AG04450 (cell line): Measurements from ENCODE around the gene LRRC4B. TPM values are rescaled to one million over a fixed set of nuclear protein-coding genes. Genes with fewer than 3 reads are reported as not detected.
"Not testable (repeated sequence)": the region's sequence is repeated elsewhere in the genome, so short reads cannot be mapped to it uniquely, and the experiment has no call there.

Source experiments
- CTCF ChIA-PET: fragments of 300-600, 350-600 bp; formaldehyde crosslinking; extraction: SDS; loops from one replicate; lab custom pipeline; 2022; ENCODE audit warnings: antibody characterized with exemption, inconsistent platforms; lab: Charles Lee
- POLR2A ChIA-PET: fragments of 350-600 bp; formaldehyde crosslinking; extraction: SDS; loops from one replicate; lab custom pipeline; 2021; ENCODE audit warnings: antibody characterized with exemption, inconsistent platforms; lab: Yijun Ruan, JAX
- DNase-seq: peaks from one replicate; pipeline ENCODE4 v3.0.0-alpha.2; 2011; ENCODE audit warnings: low read depth, low spot score
- H3K27ac ChIP-seq: one replicate; pipeline ENCODE4 v1.5.1; 2012; ENCODE audit warnings: low read depth, low read length, control low read depth
- H3K27me3 ChIP-seq: one replicate; pipeline ENCODE4 v1.6.0; 2012; ENCODE audit warnings: low read length; ENCODE audit not compliant: control insufficient read depth, insufficient read depth
- H3K4me3 ChIP-seq: 2 replicates; pipeline ENCODE4 v1.5.1; 2011; ENCODE audit warnings: mild to moderate bottlenecking, low read depth, low read length, control low read depth
- H3K9me3 ChIP-seq: 2 replicates; pipeline ENCODE4 v1.5.1; 2012; ENCODE audit warnings: low read length; ENCODE audit not compliant: control insufficient read depth, insufficient read depth
- polyA plus RNA-seq: library from polyadenylated mRNA; depleted of rRNA; stranded (reverse); fragments of >200 nt; gene quantifications from 2 replicates; pipeline ENCODE4 v1.2.3, GENCODE V29; 2011
- TF ChIP-seq, protein P1 (sequence below): IDR thresholded peaks from 2 replicates; pipeline ENCODE4 v1.5.1; 2011; ENCODE audit warnings: low read depth, low read length, control low read depth, inconsistent platforms

LRRC4B gene
- polyA plus RNA-seq, 1 experiment: not detected

GRCh38 chr19:50531171-50531612 is 37.0 kb downstream of the LRRC4B start:
- POLR2A ChIA-PET: no interaction called here
- no peak overlapping the region for H3K4me3 ChIP-seq
- TF ChIP-seq, protein P1, sequence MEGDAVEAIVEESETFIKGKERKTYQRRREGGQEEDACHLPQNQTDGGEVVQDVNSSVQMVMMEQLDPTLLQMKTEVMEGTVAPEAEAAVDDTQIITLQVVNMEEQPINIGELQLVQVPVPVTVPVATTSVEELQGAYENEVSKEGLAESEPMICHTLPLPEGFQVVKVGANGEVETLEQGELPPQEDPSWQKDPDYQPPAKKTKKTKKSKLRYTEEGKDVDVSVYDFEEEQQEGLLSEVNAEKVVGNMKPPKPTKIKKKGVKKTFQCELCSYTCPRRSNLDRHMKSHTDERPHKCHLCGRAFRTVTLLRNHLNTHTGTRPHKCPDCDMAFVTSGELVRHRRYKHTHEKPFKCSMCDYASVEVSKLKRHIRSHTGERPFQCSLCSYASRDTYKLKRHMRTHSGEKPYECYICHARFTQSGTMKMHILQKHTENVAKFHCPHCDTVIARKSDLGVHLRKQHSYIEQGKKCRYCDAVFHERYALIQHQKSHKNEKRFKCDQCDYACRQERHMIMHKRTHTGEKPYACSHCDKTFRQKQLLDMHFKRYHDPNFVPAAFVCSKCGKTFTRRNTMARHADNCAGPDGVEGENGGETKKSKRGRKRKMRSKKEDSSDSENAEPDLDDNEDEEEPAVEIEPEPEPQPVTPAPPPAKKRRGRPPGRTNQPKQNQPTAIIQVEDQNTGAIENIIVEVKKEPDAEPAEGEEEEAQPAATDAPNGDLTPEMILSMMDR: no peak

DNA sequence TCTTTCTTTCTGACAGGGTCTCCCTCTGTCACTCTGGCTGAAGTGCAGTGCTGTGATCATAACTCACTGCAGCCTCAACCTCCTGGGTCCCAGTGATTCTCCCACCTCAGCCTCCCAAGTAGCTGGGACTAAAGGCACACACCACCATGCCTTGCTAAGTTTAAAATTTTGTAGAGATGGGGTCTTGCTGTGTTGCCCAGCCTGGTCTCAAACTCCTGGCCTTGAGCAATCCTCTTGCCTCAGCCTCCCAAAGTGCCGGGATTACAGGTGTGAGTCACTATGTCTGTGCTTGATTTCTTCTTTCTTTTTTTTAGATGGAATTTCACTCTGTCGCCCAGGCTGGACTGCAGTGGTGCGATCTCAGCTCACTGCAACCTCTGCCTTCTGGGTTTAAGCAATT is 40.2 kb downstream of the LRRC4B start:
- CTCF ChIA-PET: interaction anchor here (1.5 kb wide), 1 partner anchor 13 kb away, joined by 4 read pairs; no protein-coding TSS in a partner anchor
- POLR2A ChIA-PET, DNase-seq, H3K27ac ChIP-seq, H3K9me3 ChIP-seq, H3K4me3 ChIP-seq, H3K27me3 ChIP-seq: not testable (repeated sequence)

More at GRCh38 chr19:50531171-50531612, 37.0 kb downstream of the LRRC4B start:
- Histone ChIP-seq H3K27ac (no peak overlapping the region), H3K27me3 (no peaks in the 10 kb centered on the region), H3K9me3 (peaks cover 7% of the 10 kb centered on the region)
- no peak for DNase-seq
- CTCF ChIA-PET: no interaction called here

DNA sequence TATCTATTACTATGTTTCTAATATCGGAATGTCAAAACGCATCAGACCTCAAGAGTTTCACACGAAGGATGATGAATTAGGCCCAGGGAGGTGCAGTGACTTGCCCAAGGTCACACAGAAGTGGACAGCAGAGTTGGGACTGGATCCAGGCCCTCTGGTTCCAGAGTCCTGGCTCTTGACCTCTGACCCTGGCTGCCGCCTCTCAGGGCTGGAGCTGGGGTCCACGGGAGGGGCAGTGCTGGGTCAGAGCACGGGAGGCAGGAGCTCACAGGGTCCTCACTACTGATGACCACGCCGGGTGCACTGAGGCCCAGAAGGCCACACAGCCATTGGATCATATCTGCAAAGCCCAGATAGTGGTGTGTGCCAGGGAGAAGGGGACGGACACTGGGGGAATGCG is 45.4 kb downstream of the LRRC4B start:
- ChIA-PET POLR2A (interaction anchor here (0.6 kb wide), 1 partner anchor 11 kb away, joined by 3 read pairs; no protein-coding TSS in a partner anchor), CTCF (interaction anchor here (1.3 kb wide), 1 partner anchor 33 kb away, joined by 4 read pairs; no protein-coding TSS in a partner anchor)
- no peak for DNase-seq
- Histone ChIP-seq H3K27me3 (no peaks in the 10 kb centered on the region), H3K27ac (no peak overlapping the region), H3K4me3 (no peak overlapping the region), H3K9me3 (peaks cover 15% of the 10 kb centered on the region; the same call in 1 of the 2 replicates)
- TF ChIP-seq, protein P1: no peak

GRCh38 chr19:50520822-50521465 is 47.3 kb downstream of the LRRC4B start:
- ChIA-PET CTCF (no interaction called here), POLR2A (no interaction called here)
- no peak for DNase-seq
- Histone ChIP-seq H3K9me3 (peaks cover 20% of the 10 kb centered on the region; the same call in 1 of the 2 replicates), H3K4me3 (no peak overlapping the region), H3K27ac (no peak overlapping the region), H3K27me3 (no peaks in the 10 kb centered on the region)
- TF ChIP-seq, protein P1: no peak

DNA sequence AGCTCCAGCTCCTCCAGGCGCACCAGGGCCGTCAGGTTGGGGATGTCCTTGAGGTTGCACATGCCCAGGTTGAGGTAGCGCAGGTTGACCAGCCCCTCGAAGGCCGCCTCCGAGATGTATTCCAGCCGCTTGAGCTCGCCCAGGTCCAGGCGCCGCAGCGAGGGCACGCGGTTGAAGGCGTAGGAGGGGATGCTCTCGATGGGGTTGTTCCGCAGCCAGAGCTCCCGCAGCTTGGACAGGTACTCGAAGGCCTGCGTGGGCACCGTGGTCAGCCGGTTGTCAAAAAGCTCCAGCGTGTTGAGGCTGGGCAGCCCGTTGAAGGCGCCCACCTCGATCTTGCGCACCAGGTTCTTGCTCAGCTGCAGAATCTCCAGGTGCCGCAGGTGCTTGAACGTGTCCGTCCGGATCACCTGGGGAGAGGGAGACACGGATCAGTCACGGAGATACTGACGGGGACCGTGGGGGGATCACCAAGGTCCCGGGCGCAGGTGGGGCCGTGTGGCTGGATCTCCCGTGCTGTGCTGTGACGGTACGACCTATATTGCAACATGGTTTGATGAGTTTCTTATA is 49.1 kb downstream of the LRRC4B start:
- H3K27me3 ChIP-seq: no peaks in the 10 kb centered on the region
- no peak for DNase-seq
- no peak overlapping the region for H3K4me3 ChIP-seq
- TF ChIP-seq, protein P1: no peak
- H3K9me3 ChIP-seq: peaks cover 20% of the 10 kb centered on the region; the same call in 1 of the 2 replicates
- CTCF ChIA-PET: interaction anchor here (1.0 kb wide), 1 partner anchor 38 kb away, joined by 3 read pairs; no protein-coding TSS in a partner anchor
- POLR2A ChIA-PET: no interaction called here
- no peak overlapping the region for H3K27ac ChIP-seq
